HL-60 (cell line): ENCODE measurements around the gene CDK6.

Experiments used
- CTCF ChIP-seq: IDR thresholded peaks from one replicate; pipeline ENCODE4 v1.5.1; 2011; ENCODE audit warnings: low read length, control low read depth, inconsistent platforms; ENCODE audit not compliant: insufficient read depth
- GABPA ChIP-seq: IDR thresholded peaks from 2 replicates; pipeline ENCODE4 v1.6.1; 2012; ENCODE audit warnings: low read depth
- POLR2AphosphoS5 ChIP-seq: IDR thresholded peaks from 2 replicates; pipeline ENCODE4 v1.6.1; 2012; ENCODE audit warnings: low read depth
- SPI1 ChIP-seq: IDR thresholded peaks from 2 replicates; pipeline ENCODE4 v1.6.1; 2012; ENCODE audit warnings: low read depth, mild to moderate bottlenecking, borderline replicate concordance

- no peak for TF ChIP-seq CTCF
- no peak for TF ChIP-seq POLR2AphosphoS5
- peak; percentile 61; the same call in 1 of the 2 replicates for TF ChIP-seq SPI1
- no peak for TF ChIP-seq GABPA
These were observed 203.0 kb downstream of the CDK6 start for GRCh38 chr7:92633211-92633906.
